Liver (tissue), 9 donors: ENCODE results near the gene BCKDK. TPM values are rescaled to one million over a fixed set of nuclear protein-coding genes. Genes with fewer than 3 reads are reported as not detected.

Source experiments
- DNase-seq: peaks from one replicate; pipeline ENCODE4 v3.0.0-alpha.2; 2017; ENCODE audit warnings: low spot score
- H3K27ac ChIP-seq, 2 donors: one replicate each; pipeline ENCODE4 v1.7.0; 2013; ENCODE audit warnings: inconsistent platforms in 2 of 2, low read length in 2 of 2, control low read depth in 1 of 2, low read depth in 1 of 2, mild to moderate bottlenecking in 1 of 2
- H3K27me3 ChIP-seq, 4 donors: one replicate each; pipeline versions ENCODE4 v1.6.1 to v1.7.0; 2013; ENCODE audit warnings: low read length in 3 of 4, inconsistent platforms in 1 of 4, mild to moderate bottlenecking in 1 of 4, moderate library complexity in 1 of 4; ENCODE audit not compliant: control insufficient read depth in 4 of 4, insufficient read depth in 4 of 4
- H3K36me3 ChIP-seq, 4 donors: one replicate each; pipeline versions ENCODE4 v1.6.1 to v1.7.0; 2013; ENCODE audit warnings: low read length in 3 of 4, mild to moderate bottlenecking in 3 of 4, low read depth in 1 of 4, moderate library complexity in 1 of 4; ENCODE audit not compliant: control insufficient read depth in 4 of 4, insufficient read depth in 3 of 4
- H3K4me1 ChIP-seq, 4 donors: one replicate each; pipeline versions ENCODE4 v1.6.1 to v1.7.0; 2013; ENCODE audit warnings: low read length in 3 of 4, mild to moderate bottlenecking in 3 of 4, moderate library complexity in 1 of 4; ENCODE audit not compliant: control insufficient read depth in 4 of 4, insufficient read depth in 4 of 4
- H3K4me3 ChIP-seq, 3 donors: one replicate each; pipeline versions ENCODE4 v1.6.1 to v1.7.0; 2013; ENCODE audit warnings: low read length in 3 of 3, control low read depth in 1 of 3, low read depth in 1 of 3, mild to moderate bottlenecking in 1 of 3
- H3K9ac ChIP-seq, 2 donors: one replicate each; pipeline ENCODE4 v1.7.0; 2013; ENCODE audit warnings: low read length in 2 of 2, mild to moderate bottlenecking in 2 of 2, moderate library complexity in 2 of 2, control low read depth in 1 of 2, low read depth in 1 of 2
- H3K9me3 ChIP-seq, 4 donors: one replicate each; pipeline versions ENCODE4 v1.6.1 to v1.7.0; 2013; ENCODE audit warnings: low read length in 3 of 4; ENCODE audit not compliant: control insufficient read depth in 4 of 4
- CTCF ChIP-seq: fragments of 150-350 bp; IDR thresholded peaks from 2 replicates; pipeline ENCODE4 v1.5.1; 2017; ENCODE audit warnings: improper control_type of control experiment, low read depth, low read length; ENCODE audit not compliant: missing input control
- EGR1 ChIP-seq, 2 donors: IDR thresholded peaks; 2 replicates each; pipeline ENCODE4 v1.6.1; 2016 to 2018; ENCODE audit warnings: antibody characterized with exemption in 2 of 2, low read depth in 2 of 2
- FOXA1 ChIP-seq: IDR thresholded peaks from 2 replicates; pipeline ENCODE4 v1.6.1; 2016; ENCODE audit warnings: antibody characterized with exemption
- FOXA2 ChIP-seq: IDR thresholded peaks from 2 replicates; pipeline ENCODE4 v1.6.1; 2016; ENCODE audit warnings: antibody characterized with exemption
- GABPA ChIP-seq, 2 donors: IDR thresholded peaks in 1 of 2; conservative IDR thresholded peaks in 1 of 2; 2 replicates each; pipeline ENCODE4 v1.6.1; 2016; ENCODE audit warnings: antibody characterized with exemption in 2 of 2, mild to moderate bottlenecking in 1 of 2, moderate library complexity in 1 of 2
- HNF4A ChIP-seq, 2 donors: conservative IDR thresholded peaks; 2 replicates each; pipeline ENCODE4 v1.6.1; 2016; ENCODE audit warnings: antibody characterized with exemption in 2 of 2, mild to moderate bottlenecking in 2 of 2
- JUND ChIP-seq, 2 donors: IDR thresholded peaks; 2 replicates each; pipeline ENCODE4 v1.6.1; 2016; ENCODE audit warnings: antibody characterized with exemption in 2 of 2
- MAX ChIP-seq: IDR thresholded peaks from 2 replicates; pipeline ENCODE4 v1.6.1; 2016; ENCODE audit warnings: antibody characterized with exemption
- NR2F2 ChIP-seq: IDR thresholded peaks from 2 replicates; pipeline ENCODE4 v1.6.1; 2016; ENCODE audit warnings: antibody characterized with exemption
- RAD21 ChIP-seq, 2 donors: IDR thresholded peaks; 2 replicates each; pipeline ENCODE4 v1.6.1; 2016; ENCODE audit warnings: antibody characterized with exemption in 2 of 2, mild to moderate bottlenecking in 2 of 2
- RXRA ChIP-seq, 2 donors: IDR thresholded peaks; 2 replicates each; pipeline ENCODE4 v1.6.1; 2017 to 2018; ENCODE audit warnings: antibody characterized with exemption in 2 of 2, mild to moderate bottlenecking in 1 of 2
- TAF1 ChIP-seq: conservative IDR thresholded peaks from 2 replicates; pipeline ENCODE4 v1.6.1; 2016; ENCODE audit warnings: antibody characterized with exemption, mild to moderate bottlenecking
- YY1 ChIP-seq: IDR thresholded peaks from 2 replicates; pipeline ENCODE4 v1.6.1; 2016; ENCODE audit warnings: antibody characterized with exemption, mild to moderate bottlenecking
- WGBS: extraction: QIAGEN DNeasy Blood & Tissue Kit; methylation state at CpG from one replicate; pipeline ENCODE4 v1.1.7; 2013; 5-methylcytosine and 5-hydroxymethylcytosine counted together
- polyA plus RNA-seq, 2 donors: library from polyadenylated mRNA; stranded (reverse) in 1 of 2; unstranded in 1 of 2; fragments of 200-250 nt in 1 of 2; fragments of >200 nt in 1 of 2; fragmentation: Nextera tagmentation in 1 of 2; extraction: Ambion mirVana in 1 of 2; gene quantifications; one replicate each; pipeline versions ENCODE4 v1.2.1 to v1.2.3, GENCODE V29; 2013 to 2015
- total RNA-seq, 2 donors: library from RNA; depleted of rRNA; stranded (reverse); fragments of >200 nt; gene quantifications; one replicate each; pipeline ENCODE4 v1.2.3, GENCODE V29; 2014
- TF ChIP-seq, protein P1 (sequence below): IDR thresholded peaks from 2 replicates; pipeline ENCODE4 v1.6.1; 2016; ENCODE audit warnings: antibody characterized with exemption, mild to moderate bottlenecking
- TF ChIP-seq, protein P2 (sequence below): IDR thresholded peaks from 2 replicates; pipeline ENCODE4 v1.6.1; 2016; ENCODE audit warnings: antibody characterized with exemption
- donor health status: healthy.
- donor health status: healthy.
- donor health status: healthy.
- donor health status: healthy.
- donor health status: healthy.

Gene BCKDK
- total and polyA plus RNA-seq, 4 donors: 10.0 to 41.6 (median 34.9) TPM

DNA sequence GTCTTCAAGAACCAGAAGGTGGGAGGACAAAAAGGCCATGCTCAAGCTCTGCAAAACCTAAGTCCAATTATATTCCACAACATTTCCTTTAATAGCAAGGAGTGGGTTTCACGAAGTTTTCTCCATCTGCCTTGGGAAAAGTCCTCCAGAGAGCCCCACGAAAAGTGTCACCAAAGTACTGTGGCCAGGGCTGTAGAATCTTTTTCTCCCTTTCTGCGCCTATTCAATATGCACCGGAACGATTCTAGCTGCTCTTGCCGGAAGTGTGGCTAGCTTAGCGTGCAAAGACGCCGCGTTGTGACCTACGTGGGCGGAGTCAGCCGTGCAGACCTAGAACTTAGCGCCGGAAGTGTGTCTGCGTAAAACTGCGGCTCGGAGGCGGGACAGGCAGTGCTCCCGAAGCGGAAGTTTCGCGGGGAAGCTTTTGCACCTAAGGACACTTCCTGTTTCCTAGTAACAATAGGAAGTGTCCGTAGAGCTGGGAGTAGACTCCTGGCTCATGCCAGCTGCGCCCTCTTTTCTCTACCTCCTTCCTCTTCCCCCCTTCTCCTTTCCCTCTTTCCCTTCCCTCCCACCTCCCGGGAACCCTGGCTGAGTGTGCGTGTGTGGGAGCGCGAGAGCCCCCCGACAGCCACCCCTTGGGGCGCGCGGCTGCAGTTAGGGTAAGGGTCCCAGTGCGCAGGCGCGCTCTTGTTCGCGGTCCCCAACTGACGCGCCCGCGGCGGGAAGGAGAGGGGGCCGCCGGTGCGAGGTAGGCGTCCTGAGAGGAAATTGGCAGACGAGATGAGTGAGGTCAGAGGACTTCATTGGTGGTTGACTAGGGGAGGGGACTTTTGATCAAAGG, 34.0 kb upstream of the BCKDK start, which contains the start of the genes ZNF646 and ZNF668 (continued):
- TF ChIP-seq MAX (peak; percentile 98), FOXA1 (peak; percentile 41), FOXA2 (no peak)

- 1% methylated on average over 7 of the region's 7 CpGs for WGBS
- H3K36me3 ChIP-seq: peaks cover 4 to 31% (median 14%) of the 10 kb centered on the region in 4 donors
- no peaks in the 10 kb centered on the region for H3K27me3 ChIP-seq
- H3K9me3 ChIP-seq: no peaks in the 10 kb centered on the region
- H3K27ac ChIP-seq: peak overlapping the region; percentile 97 to 98
- H3K4me3 ChIP-seq: peak overlapping the region; percentile 94 to 100 (median 100)
- DNase-seq: no peak
- TF ChIP-seq HNF4A (conservative IDR thresholded peaks at IDR 0.05) (no peak), YY1 (no peak)
- H3K9ac ChIP-seq: peak overlapping the region; percentile 67 to 87
- H3K4me1 ChIP-seq: peaks cover 0 to 26% (median 19%) of the 10 kb centered on the region in 4 donors
Observed at GRCh38 chr16:31074814-31075183, 33.4 kb upstream of the BCKDK start.

DNA sequence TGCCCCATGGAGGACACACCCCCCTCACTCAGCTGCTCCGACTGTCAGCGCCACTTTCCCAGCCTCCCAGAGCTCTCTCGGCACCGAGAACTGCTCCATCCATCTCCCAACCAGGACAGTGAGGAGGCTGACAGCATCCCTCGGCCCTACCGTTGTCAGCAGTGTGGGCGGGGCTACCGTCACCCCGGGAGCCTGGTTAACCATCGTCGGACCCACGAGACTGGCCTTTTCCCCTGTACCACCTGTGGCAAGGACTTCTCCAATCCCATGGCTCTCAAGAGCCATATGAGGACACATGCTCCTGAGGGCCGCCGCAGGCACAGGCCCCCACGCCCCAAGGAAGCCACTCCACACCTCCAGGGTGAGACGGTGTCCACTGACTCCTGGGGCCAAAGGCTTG, 31.9 kb upstream of the BCKDK start:
- H3K9me3 ChIP-seq: no peaks in the 10 kb centered on the region
- no peak for DNase-seq
- peaks cover 0 to 26% (median 19%) of the 10 kb centered on the region in 4 donors for H3K4me1 ChIP-seq
- 75% methylated on average over 16 of the region's 16 CpGs for WGBS
- H3K4me3 ChIP-seq: no peak overlapping the region
- H3K27me3 ChIP-seq: no peaks in the 10 kb centered on the region
- peaks cover 4 to 44% (median 18%) of the 10 kb centered on the region in 4 donors for H3K36me3 ChIP-seq
- no peak overlapping the region for H3K27ac ChIP-seq
- H3K9ac ChIP-seq: no peak overlapping the region
- TF ChIP-seq HNF4A (conservative IDR thresholded peaks at IDR 0.05) (no peak), YY1 (no peak), RAD21 (IDR thresholded peaks at IDR 0.05) (no peak), EGR1 (IDR thresholded peaks at IDR 0.05; ENCODE audit: low read depth in 2 of 2) (no peak), NR2F2 (no peak), FOXA1 (no peak), JUND (IDR thresholded peaks at IDR 0.05) (no peak), RXRA (IDR thresholded peaks at IDR 0.05) (no peak), MAX (no peak), TAF1 (no peak), GABPA (IDR thresholded peaks at IDR 0.05 in 1 of 2, conservative IDR thresholded peaks at IDR 0.05 in 1 of 2) (no peak), CTCF (no peak)
- TF ChIP-seq, protein P1, sequence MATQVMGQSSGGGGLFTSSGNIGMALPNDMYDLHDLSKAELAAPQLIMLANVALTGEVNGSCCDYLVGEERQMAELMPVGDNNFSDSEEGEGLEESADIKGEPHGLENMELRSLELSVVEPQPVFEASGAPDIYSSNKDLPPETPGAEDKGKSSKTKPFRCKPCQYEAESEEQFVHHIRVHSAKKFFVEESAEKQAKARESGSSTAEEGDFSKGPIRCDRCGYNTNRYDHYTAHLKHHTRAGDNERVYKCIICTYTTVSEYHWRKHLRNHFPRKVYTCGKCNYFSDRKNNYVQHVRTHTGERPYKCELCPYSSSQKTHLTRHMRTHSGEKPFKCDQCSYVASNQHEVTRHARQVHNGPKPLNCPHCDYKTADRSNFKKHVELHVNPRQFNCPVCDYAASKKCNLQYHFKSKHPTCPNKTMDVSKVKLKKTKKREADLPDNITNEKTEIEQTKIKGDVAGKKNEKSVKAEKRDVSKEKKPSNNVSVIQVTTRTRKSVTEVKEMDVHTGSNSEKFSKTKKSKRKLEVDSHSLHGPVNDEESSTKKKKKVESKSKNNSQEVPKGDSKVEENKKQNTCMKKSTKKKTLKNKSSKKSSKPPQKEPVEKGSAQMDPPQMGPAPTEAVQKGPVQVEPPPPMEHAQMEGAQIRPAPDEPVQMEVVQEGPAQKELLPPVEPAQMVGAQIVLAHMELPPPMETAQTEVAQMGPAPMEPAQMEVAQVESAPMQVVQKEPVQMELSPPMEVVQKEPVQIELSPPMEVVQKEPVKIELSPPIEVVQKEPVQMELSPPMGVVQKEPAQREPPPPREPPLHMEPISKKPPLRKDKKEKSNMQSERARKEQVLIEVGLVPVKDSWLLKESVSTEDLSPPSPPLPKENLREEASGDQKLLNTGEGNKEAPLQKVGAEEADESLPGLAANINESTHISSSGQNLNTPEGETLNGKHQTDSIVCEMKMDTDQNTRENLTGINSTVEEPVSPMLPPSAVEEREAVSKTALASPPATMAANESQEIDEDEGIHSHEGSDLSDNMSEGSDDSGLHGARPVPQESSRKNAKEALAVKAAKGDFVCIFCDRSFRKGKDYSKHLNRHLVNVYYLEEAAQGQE: no peak
- TF ChIP-seq, protein P2, sequence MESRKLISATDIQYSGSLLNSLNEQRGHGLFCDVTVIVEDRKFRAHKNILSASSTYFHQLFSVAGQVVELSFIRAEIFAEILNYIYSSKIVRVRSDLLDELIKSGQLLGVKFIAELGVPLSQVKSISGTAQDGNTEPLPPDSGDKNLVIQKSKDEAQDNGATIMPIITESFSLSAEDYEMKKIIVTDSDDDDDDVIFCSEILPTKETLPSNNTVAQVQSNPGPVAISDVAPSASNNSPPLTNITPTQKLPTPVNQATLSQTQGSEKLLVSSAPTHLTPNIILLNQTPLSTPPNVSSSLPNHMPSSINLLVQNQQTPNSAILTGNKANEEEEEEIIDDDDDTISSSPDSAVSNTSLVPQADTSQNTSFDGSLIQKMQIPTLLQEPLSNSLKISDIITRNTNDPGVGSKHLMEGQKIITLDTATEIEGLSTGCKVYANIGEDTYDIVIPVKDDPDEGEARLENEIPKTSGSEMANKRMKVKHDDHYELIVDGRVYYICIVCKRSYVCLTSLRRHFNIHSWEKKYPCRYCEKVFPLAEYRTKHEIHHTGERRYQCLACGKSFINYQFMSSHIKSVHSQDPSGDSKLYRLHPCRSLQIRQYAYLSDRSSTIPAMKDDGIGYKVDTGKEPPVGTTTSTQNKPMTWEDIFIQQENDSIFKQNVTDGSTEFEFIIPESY: no peak
